K562 (cell line): ENCODE results near the gene DCAF10. TPM values are rescaled to one million over a fixed set of nuclear protein-coding genes. Genes with fewer than 3 reads are reported as not detected.

Experiments
- BMI1 ChIP-seq: fragments of 150-350 bp; IDR thresholded peaks from 2 replicates; pipeline ENCODE4 v1.6.1; 2014; ENCODE audit warnings: low read length
- NR1H2 ChIP-seq: sonication (generic); formaldehyde crosslinking; IDR thresholded peaks from 2 replicates; pipeline ENCODE4 v1.4.0; 2020; ENCODE audit warnings: mild to moderate bottlenecking, missing genetic modification reagents
- SIN3B ChIP-seq: fragments of 450-650 bp; IDR thresholded peaks from 2 replicates; pipeline ENCODE4 v1.6.1; 2017; ENCODE audit warnings: low read depth, mild to moderate bottlenecking, moderate library complexity
- SMAD1 ChIP-seq: fragments of 150-350 bp; IDR thresholded peaks from 2 replicates; pipeline ENCODE4 v1.6.1; 2014; ENCODE audit warnings: low read length, low read depth; ENCODE audit not compliant: partially characterized antibody
- ZBTB1 ChIP-seq: sonication (generic); formaldehyde crosslinking; IDR thresholded peaks from 2 replicates; pipeline ENCODE4 v1.8.1; 2023; ENCODE audit warnings: missing genetic modification reagents, low read depth, mild to moderate bottlenecking, borderline replicate concordance
- ZBTB17 ChIP-seq: fragments of 450-650 bp; formaldehyde crosslinking; IDR thresholded peaks from 2 replicates; pipeline ENCODE4 v1.4.0; 2020; ENCODE audit warnings: mild to moderate bottlenecking
- ZC3H4 ChIP-seq: sonication (generic); formaldehyde crosslinking; IDR thresholded peaks from 2 replicates; pipeline ENCODE4 v1.9.0; 2021; ENCODE audit warnings: missing genetic modification reagents, borderline replicate concordance
- ZEB2 ChIP-seq: fragments of 450-650 bp; IDR thresholded peaks from 2 replicates; pipeline ENCODE4 v1.6.1; 2016
- ZNF253 ChIP-seq: fragments of 250-450 bp; sonication (Bioruptor Pico); conservative IDR thresholded peaks from 2 replicates; pipeline ENCODE4 v1.6.1; 2021; ENCODE audit warnings: mild to moderate bottlenecking
- ZNF717 ChIP-seq: fragments of 250-450 bp; sonication (Bioruptor Pico); IDR thresholded peaks from 2 replicates; pipeline ENCODE4 v1.5.0; 2021
- polyA plus RNA-seq, 8 experiments: library from polyadenylated mRNA; depleted of rRNA in 4 of 8; stranded (reverse) in 5 of 8; unstranded in 3 of 8; fragments of >200 nt; fragmentation: Nextera tagmentation in 2 of 8; fragmentation: Illumina TruSeq in 1 of 8; extraction: Ambion mirVana in 2 of 8; extraction: Trizol in 1 of 8; gene quantifications; 2 replicates each; pipeline versions ENCODE4 v1.2.1 to v1.2.3, GENCODE V29; 2011 to 2014; ENCODE audit warnings: inconsistent platforms in 1 of 8, missing spikeins in 1 of 8
- total RNA-seq, 7 experiments: library from RNA; depleted of rRNA in 6 of 7; stranded (reverse); fragments of >200 nt in 6 of 7; fragmentation: Illumina TruSeq in 2 of 7; extraction: Trizol in 2 of 7; gene quantifications; 2 replicates each; pipeline versions ENCODE4 v1.2.1 to v1.2.3, GENCODE V29; 2011 to 2021; ENCODE audit warnings: low replicate concordance in 1 of 7
- TF ChIP-seq, protein P1 (sequence below): fragments of 450-650 bp; formaldehyde crosslinking; IDR thresholded peaks from 2 replicates; pipeline ENCODE4 v1.4.0; 2020; ENCODE audit warnings: mild to moderate bottlenecking, moderate library complexity
- TF ChIP-seq, protein P2 (sequence below): fragments of 250-450 bp; sonication (Bioruptor Pico); IDR thresholded peaks from 2 replicates; pipeline ENCODE4 v1.4.0; 2020; ENCODE audit warnings: mild to moderate bottlenecking, moderate library complexity
- TF ChIP-seq, protein P3 (sequence below), 2 experiments: fragments of 450-650 bp; IDR thresholded peaks; 2 replicates each; pipeline ENCODE4 v1.6.1; 2016
- TF ChIP-seq, protein P4 (sequence below): sonication (generic); formaldehyde crosslinking; IDR thresholded peaks from 2 replicates; pipeline ENCODE4 v1.8.0; 2022; ENCODE audit warnings: missing genetic modification reagents, mild to moderate bottlenecking, borderline replicate concordance
- TF ChIP-seq, protein P5 (sequence below): sonication (generic); formaldehyde crosslinking; IDR thresholded peaks from 2 replicates; pipeline ENCODE4 v1.8.1; 2023; ENCODE audit warnings: missing genetic modification reagents, mild to moderate bottlenecking, borderline replicate concordance

DCAF10 gene
- total and polyA plus RNA-seq, 9 of the 15 experiments (the other 6 are each of a cell fraction or from before 2014, with no cell fraction given), result 6.8 to 40.1 (median 16.9) TPM

DNA sequence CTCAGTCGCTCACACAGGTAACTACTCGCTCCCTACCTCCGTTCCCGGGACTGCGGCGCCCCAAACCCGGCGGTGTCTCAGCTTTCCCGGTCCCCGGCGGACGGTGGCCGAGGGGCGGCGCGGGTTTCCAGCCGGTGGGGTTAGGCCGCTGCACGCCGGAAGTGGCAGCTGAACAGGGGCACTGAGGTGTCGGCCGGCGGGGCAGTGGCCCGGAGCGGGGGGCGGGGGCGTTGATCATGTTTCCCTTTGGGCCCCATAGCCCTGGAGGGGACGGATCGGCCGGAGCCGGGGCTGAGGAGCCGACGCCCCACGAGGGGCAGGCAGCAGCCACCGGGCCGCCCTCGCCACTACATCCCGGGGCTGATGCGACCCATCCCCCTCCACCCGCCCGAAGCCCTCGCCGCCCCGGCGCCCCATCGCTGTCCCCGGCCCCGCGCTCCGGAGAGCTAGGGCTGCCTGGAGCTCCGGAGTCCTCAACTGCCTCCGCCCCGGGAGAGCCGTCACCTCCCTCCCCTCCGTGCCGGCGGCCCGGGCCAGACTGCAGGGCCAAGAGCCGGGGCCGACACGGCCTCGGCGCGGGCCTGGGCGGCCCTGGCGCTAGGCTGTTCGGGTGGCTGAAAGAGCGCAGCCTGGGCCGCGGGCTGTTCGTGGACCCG lies at the start of gene DCAF10 (continued):
- TF ChIP-seq, protein P1, sequence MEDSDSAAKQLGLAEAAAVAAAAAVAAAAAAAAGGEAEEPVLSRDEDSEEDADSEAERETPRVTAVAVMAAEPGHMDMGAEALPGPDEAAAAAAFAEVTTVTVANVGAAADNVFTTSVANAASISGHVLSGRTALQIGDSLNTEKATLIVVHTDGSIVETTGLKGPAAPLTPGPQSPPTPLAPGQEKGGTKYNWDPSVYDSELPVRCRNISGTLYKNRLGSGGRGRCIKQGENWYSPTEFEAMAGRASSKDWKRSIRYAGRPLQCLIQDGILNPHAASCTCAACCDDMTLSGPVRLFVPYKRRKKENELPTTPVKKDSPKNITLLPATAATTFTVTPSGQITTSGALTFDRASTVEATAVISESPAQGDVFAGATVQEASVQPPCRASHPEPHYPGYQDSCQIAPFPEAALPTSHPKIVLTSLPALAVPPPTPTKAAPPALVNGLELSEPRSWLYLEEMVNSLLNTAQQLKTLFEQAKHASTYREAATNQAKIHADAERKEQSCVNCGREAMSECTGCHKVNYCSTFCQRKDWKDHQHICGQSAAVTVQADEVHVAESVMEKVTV, result no peak
- TF ChIP-seq ZBTB17 (CRISPR knock-in tag) (peak; percentile 64; the same call in 1 of the 2 replicates), BMI1 (no peak), SMAD1 (peak; percentile 18), ZC3H4 (peak; percentile 88; the same call in 1 of the 2 replicates), ZNF253 (no peak), ZNF717 (no peak), ZBTB1 (CRISPR knock-in tag) (peak; percentile 70; the same call in 1 of the 2 replicates), ZEB2 (peak; percentile 99), SIN3B (peak; percentile 89), NR1H2 (peak; percentile 86; the same call in 1 of the 2 replicates)
- TF ChIP-seq, protein P2, sequence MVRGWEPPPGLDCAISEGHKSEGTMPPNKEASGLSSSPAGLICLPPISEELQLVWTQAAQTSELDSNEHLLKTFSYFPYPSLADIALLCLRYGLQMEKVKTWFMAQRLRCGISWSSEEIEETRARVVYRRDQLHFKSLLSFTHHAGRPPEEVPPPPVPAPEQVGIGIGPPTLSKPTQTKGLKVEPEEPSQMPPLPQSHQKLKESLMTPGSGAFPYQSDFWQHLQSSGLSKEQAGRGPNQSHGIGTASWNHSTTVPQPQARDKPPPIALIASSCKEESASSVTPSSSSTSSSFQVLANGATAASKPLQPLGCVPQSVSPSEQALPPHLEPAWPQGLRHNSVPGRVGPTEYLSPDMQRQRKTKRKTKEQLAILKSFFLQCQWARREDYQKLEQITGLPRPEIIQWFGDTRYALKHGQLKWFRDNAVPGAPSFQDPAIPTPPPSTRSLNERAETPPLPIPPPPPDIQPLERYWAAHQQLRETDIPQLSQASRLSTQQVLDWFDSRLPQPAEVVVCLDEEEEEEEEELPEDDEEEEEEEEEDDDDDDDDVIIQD (CRISPR knock-in tag), result no peak
- TF ChIP-seq, protein P3, sequence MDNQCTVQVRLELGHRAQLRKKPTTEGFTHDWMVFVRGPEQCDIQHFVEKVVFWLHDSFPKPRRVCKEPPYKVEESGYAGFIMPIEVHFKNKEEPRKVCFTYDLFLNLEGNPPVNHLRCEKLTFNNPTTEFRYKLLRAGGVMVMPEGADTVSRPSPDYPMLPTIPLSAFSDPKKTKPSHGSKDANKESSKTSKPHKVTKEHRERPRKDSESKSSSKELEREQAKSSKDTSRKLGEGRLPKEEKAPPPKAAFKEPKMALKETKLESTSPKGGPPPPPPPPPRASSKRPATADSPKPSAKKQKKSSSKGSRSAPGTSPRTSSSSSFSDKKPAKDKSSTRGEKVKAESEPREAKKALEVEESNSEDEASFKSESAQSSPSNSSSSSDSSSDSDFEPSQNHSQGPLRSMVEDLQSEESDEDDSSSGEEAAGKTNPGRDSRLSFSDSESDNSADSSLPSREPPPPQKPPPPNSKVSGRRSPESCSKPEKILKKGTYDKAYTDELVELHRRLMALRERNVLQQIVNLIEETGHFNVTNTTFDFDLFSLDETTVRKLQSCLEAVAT (IDR thresholded peaks at IDR 0.05), result no peak; a peak in 2 of 4 replicates
- TF ChIP-seq, protein P4, sequence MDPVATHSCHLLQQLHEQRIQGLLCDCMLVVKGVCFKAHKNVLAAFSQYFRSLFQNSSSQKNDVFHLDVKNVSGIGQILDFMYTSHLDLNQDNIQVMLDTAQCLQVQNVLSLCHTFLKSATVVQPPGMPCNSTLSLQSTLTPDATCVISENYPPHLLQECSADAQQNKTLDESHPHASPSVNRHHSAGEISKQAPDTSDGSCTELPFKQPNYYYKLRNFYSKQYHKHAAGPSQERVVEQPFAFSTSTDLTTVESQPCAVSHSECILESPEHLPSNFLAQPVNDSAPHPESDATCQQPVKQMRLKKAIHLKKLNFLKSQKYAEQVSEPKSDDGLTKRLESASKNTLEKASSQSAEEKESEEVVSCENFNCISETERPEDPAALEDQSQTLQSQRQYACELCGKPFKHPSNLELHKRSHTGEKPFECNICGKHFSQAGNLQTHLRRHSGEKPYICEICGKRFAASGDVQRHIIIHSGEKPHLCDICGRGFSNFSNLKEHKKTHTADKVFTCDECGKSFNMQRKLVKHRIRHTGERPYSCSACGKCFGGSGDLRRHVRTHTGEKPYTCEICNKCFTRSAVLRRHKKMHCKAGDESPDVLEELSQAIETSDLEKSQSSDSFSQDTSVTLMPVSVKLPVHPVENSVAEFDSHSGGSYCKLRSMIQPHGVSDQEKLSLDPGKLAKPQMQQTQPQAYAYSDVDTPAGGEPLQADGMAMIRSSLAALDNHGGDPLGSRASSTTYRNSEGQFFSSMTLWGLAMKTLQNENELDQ (CRISPR knock-in tag), result peak; percentile 22; the same call in 1 of the 2 replicates
- TF ChIP-seq, protein P5, sequence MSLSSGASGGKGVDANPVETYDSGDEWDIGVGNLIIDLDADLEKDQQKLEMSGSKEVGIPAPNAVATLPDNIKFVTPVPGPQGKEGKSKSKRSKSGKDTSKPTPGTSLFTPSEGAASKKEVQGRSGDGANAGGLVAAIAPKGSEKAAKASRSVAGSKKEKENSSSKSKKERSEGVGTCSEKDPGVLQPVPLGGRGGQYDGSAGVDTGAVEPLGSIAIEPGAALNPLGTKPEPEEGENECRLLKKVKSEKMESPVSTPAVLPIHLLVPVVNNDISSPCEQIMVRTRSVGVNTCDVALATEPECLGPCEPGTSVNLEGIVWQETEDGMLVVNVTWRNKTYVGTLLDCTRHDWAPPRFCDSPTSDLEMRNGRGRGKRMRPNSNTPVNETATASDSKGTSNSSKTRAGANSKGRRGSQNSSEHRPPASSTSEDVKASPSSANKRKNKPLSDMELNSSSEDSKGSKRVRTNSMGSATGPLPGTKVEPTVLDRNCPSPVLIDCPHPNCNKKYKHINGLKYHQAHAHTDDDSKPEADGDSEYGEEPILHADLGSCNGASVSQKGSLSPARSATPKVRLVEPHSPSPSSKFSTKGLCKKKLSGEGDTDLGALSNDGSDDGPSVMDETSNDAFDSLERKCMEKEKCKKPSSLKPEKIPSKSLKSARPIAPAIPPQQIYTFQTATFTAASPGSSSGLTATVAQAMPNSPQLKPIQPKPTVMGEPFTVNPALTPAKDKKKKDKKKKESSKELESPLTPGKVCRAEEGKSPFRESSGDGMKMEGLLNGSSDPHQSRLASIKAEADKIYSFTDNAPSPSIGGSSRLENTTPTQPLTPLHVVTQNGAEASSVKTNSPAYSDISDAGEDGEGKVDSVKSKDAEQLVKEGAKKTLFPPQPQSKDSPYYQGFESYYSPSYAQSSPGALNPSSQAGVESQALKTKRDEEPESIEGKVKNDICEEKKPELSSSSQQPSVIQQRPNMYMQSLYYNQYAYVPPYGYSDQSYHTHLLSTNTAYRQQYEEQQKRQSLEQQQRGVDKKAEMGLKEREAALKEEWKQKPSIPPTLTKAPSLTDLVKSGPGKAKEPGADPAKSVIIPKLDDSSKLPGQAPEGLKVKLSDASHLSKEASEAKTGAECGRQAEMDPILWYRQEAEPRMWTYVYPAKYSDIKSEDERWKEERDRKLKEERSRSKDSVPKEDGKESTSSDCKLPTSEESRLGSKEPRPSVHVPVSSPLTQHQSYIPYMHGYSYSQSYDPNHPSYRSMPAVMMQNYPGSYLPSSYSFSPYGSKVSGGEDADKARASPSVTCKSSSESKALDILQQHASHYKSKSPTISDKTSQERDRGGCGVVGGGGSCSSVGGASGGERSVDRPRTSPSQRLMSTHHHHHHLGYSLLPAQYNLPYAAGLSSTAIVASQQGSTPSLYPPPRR, result no peak
